ENCODE measurements around the gene ALKBH1. TPM values are rescaled to one million over a fixed set of nuclear protein-coding genes. Genes with fewer than 3 reads are reported as not detected.
A peak's percentile ranks its signal among the peaks of the same experiment; 100 is the strongest.
"Not testable (repeated sequence)": the region's sequence is repeated elsewhere in the genome, so short reads cannot be mapped to it uniquely, and the experiment has no call there.

The ALKBH1 gene
- polyA plus RNA-seq, 1 donor (not counting 4 experiments of a cell fraction or from before 2014, with no cell fraction given): 13.0 TPM

DNA sequence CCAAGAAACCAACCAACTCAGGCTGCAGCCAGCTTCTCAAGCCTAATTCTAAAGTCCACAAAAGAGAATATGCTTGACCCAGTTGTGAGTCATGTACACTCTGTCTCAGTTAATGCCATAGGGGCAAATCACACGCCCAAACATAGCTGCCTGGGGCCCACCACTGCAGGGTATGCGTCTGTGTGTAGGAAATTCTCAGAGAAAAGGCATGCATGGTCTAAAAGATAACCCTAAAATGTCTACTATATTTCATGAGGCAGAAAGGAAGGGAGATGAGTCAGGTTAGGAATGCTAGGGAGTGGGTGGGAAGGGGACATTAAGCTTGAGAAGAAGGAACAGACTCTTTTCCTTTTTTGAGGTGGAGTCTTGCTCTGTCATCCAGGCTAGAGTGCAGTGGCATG lies 69.1 kb downstream of the ALKBH1 start:
- H3K27ac ChIP-seq (ENCODE audit: control insufficient read depth, insufficient read depth, low read length): peak overlapping the region; percentile 40
- H3K4me1 ChIP-seq (ENCODE audit: control insufficient read depth, extremely low read depth, insufficient read depth, low read length): peaks cover 14% of the 10 kb centered on the region
- no peaks in the 10 kb centered on the region for H3K9me1 ChIP-seq (ENCODE audit: control insufficient read depth, extremely low read depth, insufficient read depth, low read length)
- no peaks in the 10 kb centered on the region for H3K79me2 ChIP-seq (ENCODE audit: control insufficient read depth, insufficient read depth, low read length)
- no peaks in the 10 kb centered on the region for H3K27me3 ChIP-seq (ENCODE audit: control insufficient read depth, extremely low read depth, insufficient read depth, low read length)
- no peak overlapping the region for H3K9ac ChIP-seq (ENCODE audit: control insufficient read depth, extremely low read depth, insufficient read depth, low read length)
- TF ChIP-seq, protein P1, sequence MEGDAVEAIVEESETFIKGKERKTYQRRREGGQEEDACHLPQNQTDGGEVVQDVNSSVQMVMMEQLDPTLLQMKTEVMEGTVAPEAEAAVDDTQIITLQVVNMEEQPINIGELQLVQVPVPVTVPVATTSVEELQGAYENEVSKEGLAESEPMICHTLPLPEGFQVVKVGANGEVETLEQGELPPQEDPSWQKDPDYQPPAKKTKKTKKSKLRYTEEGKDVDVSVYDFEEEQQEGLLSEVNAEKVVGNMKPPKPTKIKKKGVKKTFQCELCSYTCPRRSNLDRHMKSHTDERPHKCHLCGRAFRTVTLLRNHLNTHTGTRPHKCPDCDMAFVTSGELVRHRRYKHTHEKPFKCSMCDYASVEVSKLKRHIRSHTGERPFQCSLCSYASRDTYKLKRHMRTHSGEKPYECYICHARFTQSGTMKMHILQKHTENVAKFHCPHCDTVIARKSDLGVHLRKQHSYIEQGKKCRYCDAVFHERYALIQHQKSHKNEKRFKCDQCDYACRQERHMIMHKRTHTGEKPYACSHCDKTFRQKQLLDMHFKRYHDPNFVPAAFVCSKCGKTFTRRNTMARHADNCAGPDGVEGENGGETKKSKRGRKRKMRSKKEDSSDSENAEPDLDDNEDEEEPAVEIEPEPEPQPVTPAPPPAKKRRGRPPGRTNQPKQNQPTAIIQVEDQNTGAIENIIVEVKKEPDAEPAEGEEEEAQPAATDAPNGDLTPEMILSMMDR (optimal IDR thresholded peaks at IDR 0.05 in 1 of 3, IDR thresholded peaks at IDR 0.05 in 1 of 3, conservative IDR thresholded peaks at IDR 0.05 in 1 of 3; ENCODE audit: extremely low read depth in 1 of 3, insufficient read depth in 2 of 3, low read length in 3 of 3): no peak
- TF ChIP-seq EZH2 (IDR thresholded peaks at IDR 0.05; ENCODE audit: low read length): no peak
- peak overlapping the region; percentile 26 for H2AFZ ChIP-seq (ENCODE audit: control insufficient read depth, low read length)
- no peak overlapping the region for H3K4me3 ChIP-seq (ENCODE audit: control insufficient read depth in 2 of 3, extremely low read depth in 1 of 3, insufficient read depth in 2 of 3, low read depth in 1 of 3, low read length in 3 of 3)
- H3K36me3 ChIP-seq (ENCODE audit: control insufficient read depth in 2 of 2, extremely low read depth in 1 of 2, insufficient read depth in 2 of 2, low read length in 2 of 2): no peaks in the 10 kb centered on the region
- DNase-seq (ENCODE audit: low read depth, low spot score) (peak; percentile 56), FAIRE-seq (peak; percentile 75)
- H4K20me1 ChIP-seq (ENCODE audit: control insufficient read depth, extremely low read depth, insufficient read depth, low read length): no peaks in the 10 kb centered on the region
- H3K9me3 ChIP-seq (ENCODE audit: control insufficient read depth, low read depth, low read length): no peaks in the 10 kb centered on the region
- dilution Hi-C loops (cut with MboI; ENCODE audit: extremely low pct_ligation_motif_present, low sequenced_read_pairs): no loop called here
- peak overlapping the region; percentile 32 for H3K4me2 ChIP-seq (ENCODE audit: control insufficient read depth, extremely low read depth, insufficient read depth, low read depth, low read length)

DNA sequence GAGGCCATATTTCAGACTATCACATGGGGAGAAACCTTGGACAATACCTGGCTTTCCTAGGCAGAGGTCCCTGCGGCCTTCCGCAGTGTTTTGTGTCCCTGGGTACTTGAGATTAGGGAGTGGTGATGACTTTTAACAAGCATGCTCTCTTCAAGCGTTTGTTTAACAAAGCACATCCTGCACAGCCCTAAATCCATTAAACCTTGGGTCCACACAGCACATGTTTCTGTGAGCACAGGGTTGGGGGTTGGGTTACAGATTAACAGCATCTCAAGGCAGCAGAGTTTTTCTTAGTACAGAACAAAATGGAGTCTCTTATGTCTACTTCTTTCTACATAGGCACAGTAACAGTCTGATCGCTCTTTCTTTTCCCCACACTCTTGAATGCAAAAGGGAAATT lies 72.0 kb downstream of the ALKBH1 start:
- H4K20me1 ChIP-seq (ENCODE audit: control insufficient read depth, extremely low read depth, insufficient read depth, low read length); dilution Hi-C loops (cut with MboI; ENCODE audit: extremely low pct_ligation_motif_present, low sequenced_read_pairs); H3K9me3 ChIP-seq (ENCODE audit: control insufficient read depth, low read depth, low read length); H3K4me2 ChIP-seq (ENCODE audit: control insufficient read depth, extremely low read depth, insufficient read depth, low read depth, low read length); H2AFZ ChIP-seq (ENCODE audit: control insufficient read depth, low read length); H3K36me3 ChIP-seq (ENCODE audit: control insufficient read depth in 2 of 2, extremely low read depth in 1 of 2, insufficient read depth in 2 of 2, low read length in 2 of 2); H3K27me3 ChIP-seq (ENCODE audit: control insufficient read depth, extremely low read depth, insufficient read depth, low read length); H3K79me2 ChIP-seq (ENCODE audit: control insufficient read depth, insufficient read depth, low read length); H3K9ac ChIP-seq (ENCODE audit: control insufficient read depth, extremely low read depth, insufficient read depth, low read length); H3K9me1 ChIP-seq (ENCODE audit: control insufficient read depth, extremely low read depth, insufficient read depth, low read length); DNase-seq (ENCODE audit: low read depth, low spot score); FAIRE-seq; H3K4me1 ChIP-seq (ENCODE audit: control insufficient read depth, extremely low read depth, insufficient read depth, low read length); H3K4me3 ChIP-seq (ENCODE audit: control insufficient read depth in 2 of 3, extremely low read depth in 1 of 3, insufficient read depth in 2 of 3, low read depth in 1 of 3, low read length in 3 of 3); H3K27ac ChIP-seq (ENCODE audit: control insufficient read depth, insufficient read depth, low read length): not testable (repeated sequence)

DNA sequence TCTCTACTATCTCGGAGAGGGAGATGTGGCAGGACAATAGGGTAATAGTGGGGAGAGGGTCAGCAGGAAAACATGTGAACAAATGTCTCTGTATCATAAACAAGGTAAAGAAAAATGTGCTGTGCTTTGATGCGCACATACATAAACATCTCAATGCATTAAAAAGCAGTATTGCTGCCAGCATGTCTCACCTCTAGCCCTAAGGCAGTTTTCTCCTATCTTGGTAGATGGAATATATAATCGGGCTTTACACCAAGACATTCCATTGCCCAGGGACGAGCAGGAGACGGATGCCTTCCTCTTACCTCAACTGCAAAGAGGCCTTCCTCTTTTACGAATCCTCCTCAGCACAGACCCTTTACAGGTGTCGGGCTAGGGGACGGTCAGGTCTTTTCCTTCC lies 72.4 kb downstream of the ALKBH1 start:
- DNase-seq (ENCODE audit: low read depth, low spot score); dilution Hi-C loops (cut with MboI; ENCODE audit: extremely low pct_ligation_motif_present, low sequenced_read_pairs); H3K4me2 ChIP-seq (ENCODE audit: control insufficient read depth, extremely low read depth, insufficient read depth, low read depth, low read length); H3K27ac ChIP-seq (ENCODE audit: control insufficient read depth, insufficient read depth, low read length); H3K4me3 ChIP-seq (ENCODE audit: control insufficient read depth in 2 of 3, extremely low read depth in 1 of 3, insufficient read depth in 2 of 3, low read depth in 1 of 3, low read length in 3 of 3); H3K27me3 ChIP-seq (ENCODE audit: control insufficient read depth, extremely low read depth, insufficient read depth, low read length); H2AFZ ChIP-seq (ENCODE audit: control insufficient read depth, low read length); H3K36me3 ChIP-seq (ENCODE audit: control insufficient read depth in 2 of 2, extremely low read depth in 1 of 2, insufficient read depth in 2 of 2, low read length in 2 of 2); H3K9me3 ChIP-seq (ENCODE audit: control insufficient read depth, low read depth, low read length); H3K4me1 ChIP-seq (ENCODE audit: control insufficient read depth, extremely low read depth, insufficient read depth, low read length); H3K9me1 ChIP-seq (ENCODE audit: control insufficient read depth, extremely low read depth, insufficient read depth, low read length); H4K20me1 ChIP-seq (ENCODE audit: control insufficient read depth, extremely low read depth, insufficient read depth, low read length); H3K79me2 ChIP-seq (ENCODE audit: control insufficient read depth, insufficient read depth, low read length); H3K9ac ChIP-seq (ENCODE audit: control insufficient read depth, extremely low read depth, insufficient read depth, low read length); FAIRE-seq: not testable (repeated sequence)
